ENCODE data around the gene CALM1.

CALM1 gene

GRCh38 chr14:90396341-90397339, at the start of gene CALM1:
Gene CALM1 (plus strand): TSS chr14:90397029. CDS start chr14:90397231, 202 bp downstream.
- peak; percentile 80 to 88 for DNase-seq

- DNase-seq, result no peak
Measured at GRCh38 chr14:90348270-90348669, 48.6 kb upstream of the CALM1 start.

GRCh38 chr14:90349739-90350138, 47.1 kb upstream of the CALM1 start:
- peak; percentile 24 to 41 for DNase-seq

- no peak for DNase-seq
Measured at GRCh38 chr14:90354551-90355298, 42.1 kb upstream of the CALM1 start.

GRCh38 chr14:90355540-90356518, 41.0 kb upstream of the CALM1 start:
- no peak for DNase-seq

GRCh38 chr14:90356925-90357324, 39.9 kb upstream of the CALM1 start:
- DNase-seq, result no peak

GRCh38 chr14:90358359-90358758, 38.5 kb upstream of the CALM1 start:
- DNase-seq, result no peak

GRCh38 chr14:90361865-90362557, 34.8 kb upstream of the CALM1 start:
- DNase-seq, result no peak

- no peak for DNase-seq
Measured at GRCh38 chr14:90362558-90362896, 34.3 kb upstream of the CALM1 start.

GRCh38 chr14:90368946-90369721, 27.7 kb upstream of the CALM1 start:
- no peak for DNase-seq

GRCh38 chr14:90373887-90374286, 22.9 kb upstream of the CALM1 start:
- no peak for DNase-seq

GRCh38 chr14:90374813-90375212, 22.0 kb upstream of the CALM1 start:
- no peak for DNase-seq

GRCh38 chr14:90375934-90376333, 20.9 kb upstream of the CALM1 start:
- DNase-seq, result no peak

GRCh38 chr14:90378249-90378648, 18.6 kb upstream of the CALM1 start:
- no peak for DNase-seq

GRCh38 chr14:90379106-90379505, 17.7 kb upstream of the CALM1 start:
- no peak for DNase-seq

GRCh38 chr14:90381011-90381786, 15.6 kb upstream of the CALM1 start:
- DNase-seq, result no peak

- no peak for DNase-seq
Measured at GRCh38 chr14:90381999-90382451, 14.8 kb upstream of the CALM1 start.

- peak; percentile 51 to 59 for DNase-seq
Measured at GRCh38 chr14:90382491-90383125, 14.2 kb upstream of the CALM1 start.

GRCh38 chr14:90383126-90383730, 13.6 kb upstream of the CALM1 start:
- DNase-seq, result peak; percentile 99

Measured in inflammatory macrophage treated with lipopolysaccharide for 1 hour (primary cell).